H9 (cell line): ENCODE measurements around the gene PRSS56. TPM values are rescaled to one million over a fixed set of nuclear protein-coding genes. Genes with fewer than 3 reads are reported as not detected.

ENCODE experiments used
- DNase-seq: peaks from one replicate; pipeline ENCODE4 v3.0.0-alpha.2; 2017
- H2AFZ ChIP-seq: one replicate; pipeline ENCODE4 v1.6.1; 2013; ENCODE audit warnings: mild to moderate bottlenecking, low read length, control low read depth, moderate library complexity
- H2AK5ac ChIP-seq: 2 replicates; pipeline ENCODE4 v1.6.1; 2013; ENCODE audit warnings: low read length, control low read depth, mixed read lengths; ENCODE audit not compliant: insufficient read length
- H2BK120ac ChIP-seq: one replicate; pipeline ENCODE4 v1.6.1; 2013; ENCODE audit warnings: low read depth, mild to moderate bottlenecking, low read length, control low read depth, inconsistent platforms; ENCODE audit not compliant: poor library complexity, severe bottlenecking
- H2BK12ac ChIP-seq: 2 replicates; pipeline ENCODE4 v1.6.1; 2013; ENCODE audit warnings: low read length, control low read depth, mixed read lengths, low read depth; ENCODE audit not compliant: insufficient read length
- H2BK15ac ChIP-seq: 2 replicates; pipeline ENCODE4 v1.6.1; 2013; ENCODE audit warnings: low read depth, low read length, control low read depth
- H2BK20ac ChIP-seq: one replicate; pipeline ENCODE4 v1.6.1; 2013; ENCODE audit warnings: low read depth, mild to moderate bottlenecking, low read length, control low read depth, inconsistent platforms; ENCODE audit not compliant: poor library complexity, severe bottlenecking
- H2BK5ac ChIP-seq: 2 replicates; pipeline ENCODE4 v1.6.1; 2013; ENCODE audit warnings: low read length, control low read depth, mixed read lengths; ENCODE audit not compliant: insufficient read length
- H3K14ac ChIP-seq: 2 replicates; pipeline ENCODE4 v1.6.1; 2013; ENCODE audit warnings: low read length, control low read depth; ENCODE audit not compliant: insufficient read depth
- H3K18ac ChIP-seq: 2 replicates; pipeline ENCODE4 v1.6.1; 2013; ENCODE audit warnings: low read depth, mild to moderate bottlenecking, mixed read lengths, low read length, control low read depth; ENCODE audit not compliant: insufficient read length
- H3K23ac ChIP-seq: 2 replicates; pipeline ENCODE4 v1.6.1; 2013; ENCODE audit warnings: low read length, control low read depth, mixed read lengths, low read depth; ENCODE audit not compliant: insufficient read length
- H3K23me2 ChIP-seq: 2 replicates; pipeline ENCODE4 v1.6.1; 2013; ENCODE audit warnings: low read depth, mild to moderate bottlenecking, mixed read lengths, low read length, control low read depth; ENCODE audit not compliant: insufficient read length, poor library complexity, severe bottlenecking
- H3K27ac ChIP-seq: 2 replicates; pipeline ENCODE4 v1.5.1; 2013; ENCODE audit warnings: low read length, control low read depth, mixed read lengths, low read depth; ENCODE audit not compliant: insufficient read length
- H3K27me3 ChIP-seq: 2 replicates; pipeline ENCODE4 v1.6.1; 2013; ENCODE audit warnings: low read length, control low read depth, inconsistent platforms; ENCODE audit not compliant: insufficient read depth
- H3K4ac ChIP-seq: 2 replicates; pipeline ENCODE4 v1.6.1; 2013; ENCODE audit warnings: low read depth, mild to moderate bottlenecking, control low read depth, inconsistent platforms, low read length, moderate library complexity
- H3K4me1 ChIP-seq: 2 replicates; pipeline ENCODE4 v1.6.1; 2013; ENCODE audit warnings: low read length, control low read depth, inconsistent platforms; ENCODE audit not compliant: insufficient read depth
- H3K4me2 ChIP-seq: 2 replicates; pipeline ENCODE4 v1.6.1; 2013; ENCODE audit warnings: low read length, control low read depth, mixed read lengths; ENCODE audit not compliant: insufficient read length, insufficient read depth
- H3K56ac ChIP-seq: 2 replicates; pipeline ENCODE4 v1.6.1; 2013; ENCODE audit warnings: low read depth, mild to moderate bottlenecking, mixed read lengths, low read length, control low read depth; ENCODE audit not compliant: insufficient read length
- H3K79me1 ChIP-seq: 2 replicates; pipeline ENCODE4 v1.6.1; 2013; ENCODE audit warnings: low read depth, mild to moderate bottlenecking, moderate library complexity, low read length, control low read depth, inconsistent platforms; ENCODE audit not compliant: insufficient read depth, poor library complexity, severe bottlenecking
- H3K79me2 ChIP-seq: 2 replicates; pipeline ENCODE4 v1.6.1; 2013; ENCODE audit warnings: low read length, control low read depth, inconsistent platforms; ENCODE audit not compliant: insufficient read depth
- H3K9ac ChIP-seq: 2 replicates; pipeline ENCODE4 v1.6.1; 2013; ENCODE audit warnings: low read length, control low read depth, mixed read lengths; ENCODE audit not compliant: insufficient read length; ENCODE audit errors: extremely low read depth
- H3K9me3 ChIP-seq: one replicate; pipeline ENCODE4 v1.6.1; 2013; ENCODE audit warnings: low read depth, low read length, inconsistent platforms; ENCODE audit not compliant: control insufficient read depth
- H3T11ph ChIP-seq: one replicate; pipeline ENCODE4 v1.6.1; 2013; ENCODE audit warnings: mild to moderate bottlenecking, low read length, control low read depth, inconsistent platforms
- H4K20me1 ChIP-seq: one replicate; pipeline ENCODE4 v1.6.1; 2013; ENCODE audit not compliant: control insufficient read depth, insufficient read length, insufficient read depth
- H4K5ac ChIP-seq: 2 replicates; pipeline ENCODE4 v1.6.1; 2013; ENCODE audit warnings: low read depth, mild to moderate bottlenecking, mixed read lengths, low read length, control low read depth; ENCODE audit not compliant: insufficient read length
- H4K8ac ChIP-seq: replicated peaks from 2 replicates; pipeline ENCODE4 v1.6.1; 2013; ENCODE audit warnings: low read length, control low read depth, mixed read lengths, low read depth; ENCODE audit not compliant: insufficient read length
- H4K91ac ChIP-seq: 2 replicates; pipeline ENCODE4 v1.6.1; 2013; ENCODE audit warnings: low read depth, mild to moderate bottlenecking, moderate library complexity, mixed read lengths, low read length, control low read depth; ENCODE audit not compliant: insufficient read length
- H3K27ac Mint-ChIP-seq, 3 experiments: 2 replicates in 2 of 3; 3 replicates in 1 of 3; pipeline ENCODE4 v1.8.0; 2020 to 2021; ENCODE audit warnings: mixed read lengths in 3 of 3, mild to moderate bottlenecking in 1 of 3, moderate library complexity in 1 of 3
- H3K27me3 Mint-ChIP-seq: 2 replicates; pipeline ENCODE4 v1.8.0; 2021; ENCODE audit warnings: low read depth, mild to moderate bottlenecking, moderate library complexity, mixed read lengths
- H3K36me3 Mint-ChIP-seq, 3 experiments: 2 replicates in 2 of 3; 3 replicates in 1 of 3; pipeline ENCODE4 v1.8.0; 2020 to 2021; ENCODE audit warnings: low read depth in 3 of 3, mixed read lengths in 3 of 3; ENCODE audit not compliant: insufficient read depth in 1 of 3
- H3K4me1 Mint-ChIP-seq, 2 experiments: 2 replicates each; pipeline ENCODE4 v1.8.0; 2020; ENCODE audit warnings: mixed read lengths in 2 of 2
- H3K4me3 Mint-ChIP-seq, 2 experiments: 2 replicates in 1 of 2; 3 replicates in 1 of 2; pipeline ENCODE4 v1.8.0; 2020 to 2021; ENCODE audit warnings: mild to moderate bottlenecking in 2 of 2, mixed read lengths in 2 of 2, moderate library complexity in 1 of 2
- H3K9me3 Mint-ChIP-seq, 2 experiments: 2 replicates in 1 of 2; 3 replicates in 1 of 2; pipeline ENCODE4 v1.8.0; 2020; ENCODE audit warnings: mild to moderate bottlenecking in 2 of 2, mixed read lengths in 2 of 2, moderate library complexity in 1 of 2
- CTCF ChIP-seq: fragments of 200-600 bp; sonication (generic); conservative IDR thresholded peaks from 3 replicates; pipeline ENCODE4 v1.8.0; 2021; ENCODE audit warnings: antibody characterized with exemption, mild to moderate bottlenecking
- WGBS: extraction: QIAGEN DNeasy Blood & Tissue Kit; methylation state at CpG from one replicate; pipeline ENCODE4 v1.1.7; 2013; ENCODE audit warnings: missing lambda C conversion rate, low lambda C conversion rate, mixed read lengths; ENCODE audit not compliant: insufficient read length; ENCODE audit errors: extremely low coverage; 5-methylcytosine and 5-hydroxymethylcytosine counted together
- total RNA-seq: library from RNA; stranded (reverse); gene quantifications from 2 replicates; pipeline ENCODE4 v1.2.1, GENCODE V29; 2021

Gene PRSS56
- total RNA-seq, 1 experiment from 2014 or later, result not detected

- H2BK20ac ChIP-seq, result no peak overlapping the region
- no peaks in the 10 kb centered on the region for H3K9me3 ChIP-seq
- no peak overlapping the region for H3K9ac ChIP-seq
- no peak overlapping the region for H3K18ac ChIP-seq
- no peaks in the 10 kb centered on the region for H3K23me2 ChIP-seq
- H4K20me1 ChIP-seq, result no peaks in the 10 kb centered on the region
- no peak overlapping the region for H4K5ac ChIP-seq
- WGBS, result no CpG with 5 or more reads among the region's 20 CpGs
- no peak overlapping the region for H2AFZ ChIP-seq
- H3K27ac ChIP-seq, result no peak overlapping the region
- DNase-seq, result no peak
- H3K79me1 ChIP-seq, result no peaks in the 10 kb centered on the region
- H3T11ph ChIP-seq, result no peak overlapping the region
- no peak overlapping the region for H3K23ac ChIP-seq
- Mint-ChIP-seq H3K4me3 (no peak overlapping the region; a peak in 1 of 5 replicates), H3K9me3 (no peaks in the 10 kb centered on the region), H3K27me3 (peaks cover 40% of the 10 kb centered on the region), H3K4me1 (peaks cover 8 to 43% of the 10 kb centered on the region in 2 experiments), H3K27ac (no peak overlapping the region), H3K36me3 (no peaks in the 10 kb centered on the region; a peak in 1 of 7 replicates)
- no peaks in the 10 kb centered on the region; the same call in 1 of the 2 replicates for H3K27me3 ChIP-seq
- H2BK12ac ChIP-seq, result no peak overlapping the region
- no peak overlapping the region for H3K56ac ChIP-seq
- H3K4me2 ChIP-seq, result no peak overlapping the region
- H3K4me1 ChIP-seq, result no peaks in the 10 kb centered on the region
- H2BK5ac ChIP-seq, result no peak overlapping the region
- no peak for TF ChIP-seq CTCF
- H3K4ac ChIP-seq, result no peak overlapping the region
- no peak overlapping the region for H2BK120ac ChIP-seq
- H4K8ac ChIP-seq, result no peak overlapping the region
- no peaks in the 10 kb centered on the region for H3K79me2 ChIP-seq
- no peak overlapping the region for H2BK15ac ChIP-seq
- no peak overlapping the region for H2AK5ac ChIP-seq
- H4K91ac ChIP-seq, result no peak overlapping the region
- no peak overlapping the region for H3K14ac ChIP-seq
Observed at GRCh38 chr2:232496501-232497270, 23.5 kb upstream of the PRSS56 start.
